NB4 (cell line): ENCODE data around the gene GRIN2A.

ENCODE experiments used
- CTCF ChIP-seq: IDR thresholded peaks from one replicate; pipeline ENCODE4 v1.5.1; 2012; ENCODE audit warnings: low read depth, low read length
- POLR2A ChIP-seq: IDR thresholded peaks from 2 replicates; pipeline ENCODE4 v1.6.1; 2011; ENCODE audit warnings: mild to moderate bottlenecking; ENCODE audit not compliant: insufficient read length; ENCODE audit errors: extremely low read depth

- TF ChIP-seq CTCF (no peak), POLR2A (no peak)
These were observed 440.5 kb downstream of the GRIN2A start for GRCh38 chr16:9741776-9742175.
